HG03439 (cell line): ENCODE measurements around the gene SLC25A29.

Source experiments
- ATAC-seq: cut with Tn5 transposase; IDR thresholded peaks from one replicate; pipeline ENCODE4 v1.9.1; 2021; ENCODE audit warnings: mild to moderate bottlenecking, moderate library complexity; ENCODE audit not compliant: unreplicated experiment

SLC25A29 gene

DNA sequence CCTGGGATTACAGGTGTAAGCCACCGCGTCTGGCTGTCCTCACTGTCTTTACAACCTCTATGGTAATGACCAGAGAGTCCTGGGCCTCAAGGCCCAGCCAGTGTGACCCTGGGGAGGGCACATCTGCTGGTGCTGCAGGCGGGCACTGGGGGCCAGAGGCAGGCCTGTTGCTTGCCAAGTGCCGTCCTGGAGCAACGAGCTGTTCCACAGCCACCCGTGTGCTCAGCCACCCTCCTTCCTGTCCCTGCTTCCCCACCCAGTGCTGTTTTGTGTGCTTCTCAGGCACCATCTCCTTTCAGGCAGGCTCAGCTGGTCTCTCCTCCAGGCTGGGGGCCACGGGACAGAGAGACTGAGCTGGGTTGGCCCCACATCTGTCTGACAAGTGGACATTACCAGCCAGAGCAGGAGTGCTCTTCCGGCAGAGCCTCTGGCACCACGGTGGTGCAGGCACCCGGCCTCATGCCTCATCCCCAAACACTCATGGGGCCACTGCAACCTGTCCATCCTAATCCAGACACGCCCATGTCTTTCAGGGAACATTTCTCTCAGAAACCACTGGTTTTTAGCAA is 25.9 kb upstream of the SLC25A29 start:
- ATAC-seq, result no peak

DNA sequence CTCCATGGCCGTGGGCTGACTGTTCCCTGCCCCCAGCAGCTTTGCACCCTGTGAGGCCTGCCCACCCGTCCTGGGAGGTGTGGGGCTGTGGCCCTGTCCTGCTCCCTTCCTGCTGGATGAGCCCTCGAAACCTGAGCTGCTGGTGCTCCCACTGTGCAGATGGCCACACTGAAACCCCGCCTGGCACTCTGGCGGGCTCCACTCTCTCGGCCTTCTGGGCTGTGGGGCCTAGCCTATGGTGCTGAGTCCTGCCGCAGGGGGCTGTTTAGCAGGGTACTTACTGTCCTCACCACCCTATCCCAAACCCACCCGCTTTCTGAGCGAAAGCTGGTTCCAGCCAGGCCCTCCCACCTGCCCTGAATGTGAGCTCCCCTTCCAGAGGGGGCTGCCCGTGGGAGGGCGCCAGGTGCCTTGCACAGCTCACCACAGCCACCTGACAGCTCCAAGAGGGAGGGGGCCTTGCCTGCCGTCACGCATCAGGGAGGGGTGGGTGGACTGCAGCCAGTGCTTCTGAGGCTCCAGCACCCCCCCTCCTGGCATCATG is 24.2 kb upstream of the SLC25A29 start:
- ATAC-seq, result no peak

DNA sequence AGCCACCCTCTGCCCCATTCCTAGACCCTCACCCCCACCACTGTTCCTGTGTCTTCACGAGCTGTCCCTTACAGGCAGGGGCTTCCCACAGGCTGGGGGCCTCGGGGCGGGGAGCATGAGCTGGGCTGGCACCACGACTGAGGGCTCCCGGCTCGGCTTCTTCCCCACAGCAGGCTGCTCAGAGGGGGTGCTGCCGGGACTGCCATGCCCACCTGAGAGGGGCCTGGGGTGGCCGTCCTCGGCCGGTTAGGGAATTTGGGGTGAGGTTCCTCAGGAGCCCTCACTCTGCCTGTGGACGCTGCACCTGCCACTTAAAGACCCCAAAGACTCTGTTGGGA is 23.7 kb upstream of the SLC25A29 start:
- ATAC-seq, result no peak

DNA sequence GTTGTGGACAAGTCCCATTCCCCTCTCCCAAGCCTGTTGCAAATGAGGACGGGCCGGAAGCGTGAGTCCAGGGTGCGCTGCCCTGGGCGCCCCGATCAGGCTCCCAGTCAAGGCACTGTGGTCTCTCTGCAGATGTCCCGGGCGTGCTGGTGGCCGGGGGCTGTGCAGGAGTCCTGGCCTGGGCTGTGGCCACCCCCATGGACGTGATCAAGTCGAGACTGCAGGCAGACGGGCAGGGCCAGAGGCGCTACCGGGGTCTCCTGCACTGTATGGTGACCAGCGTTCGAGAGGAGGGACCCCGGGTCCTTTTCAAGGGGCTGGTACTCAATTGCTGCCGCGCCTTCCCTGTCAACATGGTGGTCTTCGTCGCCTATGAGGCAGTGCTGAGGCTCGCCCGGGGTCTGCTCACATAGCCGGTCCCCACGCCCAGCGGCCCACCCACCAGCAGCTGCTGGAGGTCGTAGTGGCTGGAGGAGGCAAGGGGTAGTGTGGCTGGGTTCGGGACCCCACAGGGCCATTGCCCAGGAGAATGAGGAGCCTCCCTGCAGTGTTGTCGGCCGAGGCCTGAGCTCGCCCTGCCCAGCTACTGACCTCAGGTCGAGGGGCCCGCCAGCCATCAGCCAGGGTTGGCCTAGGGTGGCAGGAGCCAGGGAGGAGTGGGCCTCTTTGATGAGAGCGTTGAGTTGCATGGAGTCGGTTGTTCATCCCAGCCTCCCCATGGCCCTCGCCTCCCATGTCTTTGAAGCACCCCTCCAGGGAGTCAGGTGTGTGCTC is 23.2 kb upstream of the SLC25A29 start:
- no peak for ATAC-seq

DNA sequence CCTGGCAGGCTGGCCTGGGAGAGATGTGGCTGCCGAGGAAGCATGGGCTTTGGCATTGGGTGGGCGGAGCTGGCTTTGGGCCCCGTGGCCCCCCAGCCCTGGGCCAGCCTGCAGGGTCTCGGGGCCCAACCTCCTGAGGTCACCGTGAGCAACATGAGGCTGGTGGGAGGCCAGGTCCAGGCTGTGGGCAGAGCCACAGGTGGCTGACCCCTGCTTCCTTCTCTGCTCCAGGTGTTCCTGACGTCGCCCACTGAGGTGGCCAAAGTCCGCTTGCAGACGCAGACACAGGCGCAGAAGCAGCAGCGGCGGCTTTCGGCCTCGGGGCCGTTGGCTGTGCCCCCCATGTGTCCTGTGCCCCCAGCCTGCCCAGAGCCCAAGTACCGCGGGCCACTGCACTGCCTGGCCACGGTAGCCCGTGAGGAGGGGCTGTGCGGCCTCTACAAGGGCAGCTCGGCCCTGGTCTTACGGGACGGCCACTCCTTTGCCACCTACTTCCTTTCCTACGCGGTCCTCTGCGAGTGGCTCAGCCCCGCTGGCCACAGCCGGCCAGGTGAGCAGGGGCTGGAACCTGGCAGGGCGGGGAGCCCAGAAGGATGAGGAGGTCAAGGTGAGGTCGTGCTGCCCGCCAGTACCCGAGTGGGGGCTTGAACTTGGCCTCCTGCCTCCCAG is 22.4 kb upstream of the SLC25A29 start:
- ATAC-seq, result no peak

DNA sequence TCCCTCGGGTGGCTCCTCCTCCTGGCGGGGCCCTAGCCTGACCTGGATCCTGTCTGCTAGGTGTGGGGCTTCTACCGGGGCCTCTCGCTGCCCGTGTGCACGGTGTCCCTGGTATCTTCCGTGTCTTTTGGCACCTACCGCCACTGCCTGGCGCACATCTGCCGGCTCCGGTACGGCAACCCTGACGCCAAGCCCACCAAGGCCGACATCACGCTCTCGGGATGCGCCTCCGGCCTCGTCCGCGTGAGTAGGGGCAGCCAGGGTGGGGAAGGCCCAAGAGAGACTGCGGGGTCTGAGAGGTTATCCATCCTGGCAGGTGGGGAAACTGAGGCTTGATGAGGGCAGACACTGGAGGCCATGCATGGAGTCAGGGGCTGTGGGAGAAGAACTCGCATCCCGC is 20.9 kb upstream of the SLC25A29 start:
- ATAC-seq, result no peak

DNA sequence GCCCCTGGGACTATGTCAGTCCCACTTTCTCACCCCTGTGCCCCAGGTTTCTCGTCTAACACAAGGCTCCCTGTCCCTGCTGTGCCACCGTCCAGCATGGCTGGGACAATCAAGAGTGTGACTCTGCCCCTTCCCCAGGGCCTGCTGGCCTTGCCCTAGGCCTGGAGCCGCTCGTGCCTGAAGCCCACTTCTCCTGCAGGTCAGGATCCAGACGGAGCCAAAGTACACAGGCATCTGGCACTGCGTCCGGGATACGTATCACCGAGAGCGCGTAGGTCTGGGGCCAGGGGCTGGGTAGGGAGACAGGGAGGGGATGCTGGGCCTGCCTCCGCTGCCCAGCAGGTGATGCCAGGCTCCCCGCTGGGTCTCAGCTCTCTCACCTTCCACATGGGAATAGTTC is 19.7 kb upstream of the SLC25A29 start:
- ATAC-seq, result no peak

DNA sequence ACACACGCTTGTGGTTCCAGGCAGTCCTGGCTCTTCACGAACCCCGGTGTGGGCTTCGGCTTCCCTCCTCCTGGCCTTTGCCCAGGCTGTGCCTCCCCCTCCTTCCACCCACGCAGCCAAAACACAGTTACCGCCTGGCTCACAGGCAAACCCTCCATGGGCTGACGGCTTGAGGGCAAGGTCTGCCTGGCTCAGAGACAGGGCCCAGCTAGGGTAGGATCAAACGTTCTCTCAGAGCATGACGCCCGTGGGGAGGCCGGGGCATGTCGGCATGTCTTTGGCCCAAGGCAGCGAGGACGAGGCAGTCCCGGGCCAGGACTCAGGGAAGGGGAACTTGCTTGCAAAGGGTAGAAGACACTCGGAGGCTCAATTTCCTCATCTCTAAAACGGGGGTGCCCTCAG is 19.0 kb upstream of the SLC25A29 start:
- no peak for ATAC-seq

DNA sequence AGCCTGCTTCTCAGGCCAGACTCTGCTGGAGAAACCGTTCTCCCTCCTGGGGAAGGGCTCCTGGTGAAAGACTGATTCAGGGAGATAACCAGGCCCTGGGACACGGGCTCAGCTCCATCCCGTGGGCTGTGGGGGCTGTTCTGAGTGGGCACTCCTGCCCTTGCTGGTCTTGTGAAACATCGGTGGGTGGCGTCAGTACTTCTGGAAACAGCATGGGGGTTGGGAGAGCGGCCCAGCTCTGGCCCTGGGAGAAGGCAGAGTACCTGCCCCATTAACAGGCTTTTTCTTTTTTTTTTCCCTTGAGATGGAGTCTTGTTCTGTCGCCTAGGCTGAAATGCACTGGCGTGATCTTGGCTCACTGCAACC is 17.7 kb upstream of the SLC25A29 start:
- ATAC-seq, result no peak

DNA sequence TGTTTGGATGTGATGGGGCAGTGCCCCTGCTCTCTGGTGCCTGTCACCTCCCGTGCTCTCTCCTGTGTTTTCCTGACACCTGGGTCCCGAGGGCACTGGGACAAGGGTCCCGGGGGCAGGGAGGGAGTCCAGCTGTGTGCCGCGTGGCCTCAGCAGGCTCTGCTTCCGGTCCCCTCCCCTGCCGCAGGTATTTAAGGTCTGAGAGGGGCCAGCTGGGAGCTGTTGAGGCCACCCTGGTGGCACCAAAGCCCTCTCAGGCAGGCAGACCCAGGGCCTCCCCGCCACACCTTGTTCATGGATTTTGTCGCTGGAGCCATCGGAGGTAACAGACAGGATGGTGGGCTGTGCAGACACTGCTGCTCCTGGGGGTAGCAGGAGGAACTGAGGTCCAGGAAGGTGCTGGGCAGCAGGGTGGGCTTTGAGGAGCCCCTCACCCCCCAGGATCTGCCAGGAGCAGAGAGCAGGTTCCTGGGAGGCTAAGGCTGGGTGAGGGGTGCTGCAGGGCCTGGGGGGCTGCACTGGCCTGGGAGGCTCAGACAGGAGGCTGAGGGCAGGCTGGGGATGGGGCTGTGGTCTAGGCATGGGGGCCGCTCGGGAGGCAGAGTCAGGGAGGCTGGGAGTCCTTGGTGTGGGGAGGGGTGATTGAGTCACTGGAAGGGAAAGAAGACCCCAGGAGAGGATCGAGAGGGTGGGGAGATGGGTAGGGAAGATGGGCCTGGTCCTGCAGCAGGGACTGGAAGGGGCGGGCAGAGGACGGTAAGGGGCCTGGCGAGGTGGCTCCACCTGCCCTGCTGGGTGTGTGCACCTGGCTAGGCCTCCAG is 17.1 kb upstream of the SLC25A29 start, which contains the start of gene SLC25A47:
Gene SLC25A47, plus strand, starts transcription at position 219 of the 821 bp plus-strand sequence. Its CDS starts 76 bp downstream, at position 295.
- ATAC-seq, result no peak

DNA sequence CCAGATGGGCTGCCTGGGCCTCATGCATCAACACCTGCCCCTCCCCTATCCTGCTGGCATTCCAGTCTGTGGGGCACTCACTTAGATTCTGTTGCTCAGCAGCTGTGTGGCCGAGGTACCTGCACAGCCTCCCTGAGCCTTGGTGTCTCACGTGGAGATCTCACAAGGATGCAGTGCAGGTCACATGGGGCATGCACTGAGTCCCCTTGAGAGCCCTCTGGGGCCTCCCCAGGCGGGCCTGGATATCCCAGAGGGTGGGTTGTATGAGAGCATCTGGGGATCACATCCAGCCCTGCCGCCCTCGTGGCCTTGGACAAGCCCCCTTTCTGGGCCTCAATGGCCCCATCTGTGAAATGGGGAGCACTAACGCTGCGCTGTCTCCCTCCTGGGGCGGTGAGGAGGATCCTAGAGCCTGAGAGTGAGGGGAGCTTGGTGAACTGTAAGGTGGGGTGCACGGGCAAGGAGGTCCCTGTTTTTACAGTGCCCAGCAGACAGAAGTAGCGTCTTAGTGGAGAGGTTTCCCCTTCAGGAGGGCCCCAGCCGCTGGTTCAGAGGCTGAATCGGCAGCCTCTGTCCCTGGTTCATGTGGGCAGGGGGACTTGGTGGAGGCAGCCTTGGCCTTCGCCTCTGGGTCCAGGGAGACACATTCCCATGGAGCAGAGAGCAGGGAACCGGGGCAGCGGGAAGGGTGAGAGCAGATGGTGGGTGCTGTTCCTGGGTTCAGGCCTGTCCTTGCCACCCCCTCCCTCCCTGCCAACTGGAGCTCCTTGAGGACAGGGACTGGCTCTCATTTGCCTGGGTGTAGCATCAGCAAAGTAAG is 16.1 kb upstream of the SLC25A29 start:
- no peak for ATAC-seq

DNA sequence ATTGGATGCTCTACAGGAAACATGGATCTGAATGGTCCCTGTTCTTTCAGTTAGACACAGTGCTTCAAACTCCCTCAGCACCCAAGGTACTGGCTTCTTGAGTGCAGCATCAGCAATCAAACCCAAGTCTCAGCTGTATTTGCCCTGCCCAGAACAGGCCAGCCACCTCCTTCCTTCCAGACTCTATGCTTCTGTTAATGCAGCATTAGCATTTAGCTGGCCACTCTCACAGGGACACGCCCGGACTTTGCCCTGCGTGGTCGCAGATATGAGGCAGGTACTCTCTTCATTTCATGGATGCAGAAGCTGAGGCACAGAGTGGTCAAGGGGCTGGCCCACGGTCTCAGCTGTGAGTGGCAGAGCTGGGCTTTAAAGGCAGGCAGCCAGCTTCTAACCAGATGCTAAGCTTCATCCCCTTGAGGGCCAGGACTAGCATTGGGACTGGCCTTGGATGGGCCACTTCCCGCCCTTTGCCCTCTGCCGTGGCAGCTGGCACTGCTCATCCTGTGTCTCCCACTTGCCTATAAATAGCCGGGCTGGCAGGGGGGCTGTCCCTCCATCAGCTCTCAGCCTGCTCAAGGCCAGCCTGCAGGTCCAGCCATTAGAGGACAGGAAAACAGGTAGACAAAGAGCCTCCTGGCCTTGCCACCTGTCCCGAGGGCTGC is 15.4 kb upstream of the SLC25A29 start:
- ATAC-seq, result no peak

DNA sequence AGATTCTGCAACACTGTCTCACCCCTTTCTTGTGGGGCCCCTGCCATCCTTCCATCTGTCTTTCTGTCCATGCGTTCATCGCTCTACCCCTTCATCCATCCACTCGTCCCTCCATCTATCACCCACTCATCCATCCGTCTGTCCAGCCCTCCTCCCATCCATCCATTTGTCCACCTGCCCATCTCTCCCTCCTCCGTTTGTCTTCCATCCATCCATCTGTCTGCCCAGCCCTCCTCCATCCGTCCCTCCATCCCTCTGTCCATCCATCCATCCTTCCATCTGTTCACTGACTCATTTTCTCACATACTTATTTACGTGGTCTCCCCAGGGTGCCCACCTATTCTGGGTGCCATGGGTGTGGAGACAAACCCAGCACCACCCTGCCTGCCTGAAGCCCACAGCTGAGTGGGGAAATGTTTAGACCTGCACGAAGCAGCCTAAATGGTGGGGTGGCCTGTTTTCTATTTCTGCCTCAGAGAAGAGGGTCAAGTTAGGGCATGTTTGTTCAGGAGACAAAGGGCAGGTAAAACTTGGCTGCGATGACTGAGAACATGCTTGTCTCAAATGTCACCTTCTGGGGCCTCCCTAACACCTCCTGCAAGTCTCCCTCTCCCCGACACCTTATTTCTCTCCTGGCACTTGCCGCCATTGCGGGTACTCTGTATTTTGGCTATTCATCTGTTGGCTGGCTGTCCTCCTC is 14.1 kb upstream of the SLC25A29 start:
- ATAC-seq, result no peak

DNA sequence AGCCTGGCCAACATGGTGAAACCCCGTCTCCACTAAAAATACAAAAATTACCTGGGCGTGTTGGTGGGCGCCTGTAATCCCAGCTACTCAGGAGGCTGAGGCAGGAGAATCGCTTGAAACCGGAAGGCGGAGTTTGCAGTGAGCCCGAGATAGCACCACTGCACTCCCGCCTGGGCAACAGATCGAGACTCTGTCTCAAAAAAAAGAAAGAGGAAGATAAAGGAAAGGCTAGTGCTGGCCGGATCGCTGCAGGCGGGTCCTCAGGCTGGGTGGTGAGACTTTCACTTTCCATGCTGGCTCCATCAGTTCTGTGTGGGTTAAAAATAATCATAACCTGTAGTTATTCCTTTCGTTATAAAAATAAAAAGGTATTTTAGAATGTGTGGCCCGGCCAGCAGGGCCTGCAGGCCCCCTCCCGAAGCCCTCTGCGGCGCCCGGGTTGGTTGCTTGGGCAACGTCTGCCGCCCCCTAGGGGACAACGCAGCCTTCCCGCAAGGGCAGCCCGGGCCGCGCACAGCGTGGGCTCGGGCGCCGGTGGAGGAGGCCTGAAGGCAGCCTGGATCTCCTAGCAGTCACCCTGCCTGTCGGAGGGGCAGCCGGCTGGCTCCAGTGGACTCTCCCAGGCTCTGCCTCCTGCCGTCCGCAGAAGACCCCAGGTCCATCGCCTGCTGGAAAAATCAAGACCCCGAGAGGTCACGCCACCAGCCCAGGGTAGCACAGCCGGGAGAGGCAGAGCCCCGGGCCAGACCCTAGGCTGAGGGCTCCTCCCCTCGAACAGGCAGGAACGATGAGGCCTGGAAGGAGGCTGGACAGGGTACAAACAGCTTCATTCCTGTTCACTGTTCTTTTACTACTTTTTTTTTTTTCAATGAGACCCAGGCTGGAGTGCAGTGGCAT is 11.9 kb upstream of the SLC25A29 start:
- peak; percentile 75 for ATAC-seq

DNA sequence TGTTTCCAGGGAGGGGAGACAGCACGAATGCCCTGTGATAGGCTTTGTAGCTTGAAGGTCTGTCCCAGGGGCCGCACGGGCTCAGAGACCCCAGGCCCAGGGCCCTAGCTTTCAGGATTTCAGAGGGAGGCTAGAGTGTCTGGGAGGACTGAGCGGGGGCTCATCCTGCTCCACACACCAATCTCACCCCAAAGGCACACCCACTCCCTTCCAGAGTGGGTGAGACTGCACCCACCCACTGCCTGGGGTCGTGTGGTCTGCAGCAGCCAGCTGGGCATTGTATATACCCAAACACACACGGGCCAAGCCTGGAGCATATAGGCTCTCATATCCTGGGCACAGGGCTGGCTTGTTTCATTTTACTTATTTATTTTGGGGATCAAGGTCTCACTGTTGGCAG is 11.1 kb upstream of the SLC25A29 start:
- ATAC-seq, result no peak

DNA sequence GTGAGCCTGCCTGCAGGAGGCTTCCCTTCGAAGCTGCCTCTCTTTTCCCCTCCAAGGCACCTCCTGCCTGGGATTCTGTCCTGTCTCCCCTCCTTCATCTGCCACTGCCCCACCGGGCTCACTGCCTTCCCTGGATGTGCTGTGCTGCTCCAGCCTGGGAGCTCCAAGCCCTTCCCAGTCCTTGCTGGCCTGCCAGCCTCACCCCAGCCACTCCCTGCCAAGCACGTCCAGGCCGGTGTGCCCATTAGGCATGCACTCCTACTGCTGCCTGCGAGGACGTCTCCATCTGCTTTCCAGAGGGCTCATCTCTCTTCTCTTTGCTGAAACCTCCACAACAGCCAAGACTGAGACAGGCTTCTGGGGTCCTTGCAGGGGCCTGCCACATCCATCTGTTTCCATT is 8.5 kb upstream of the SLC25A29 start:
- ATAC-seq, result no peak

DNA sequence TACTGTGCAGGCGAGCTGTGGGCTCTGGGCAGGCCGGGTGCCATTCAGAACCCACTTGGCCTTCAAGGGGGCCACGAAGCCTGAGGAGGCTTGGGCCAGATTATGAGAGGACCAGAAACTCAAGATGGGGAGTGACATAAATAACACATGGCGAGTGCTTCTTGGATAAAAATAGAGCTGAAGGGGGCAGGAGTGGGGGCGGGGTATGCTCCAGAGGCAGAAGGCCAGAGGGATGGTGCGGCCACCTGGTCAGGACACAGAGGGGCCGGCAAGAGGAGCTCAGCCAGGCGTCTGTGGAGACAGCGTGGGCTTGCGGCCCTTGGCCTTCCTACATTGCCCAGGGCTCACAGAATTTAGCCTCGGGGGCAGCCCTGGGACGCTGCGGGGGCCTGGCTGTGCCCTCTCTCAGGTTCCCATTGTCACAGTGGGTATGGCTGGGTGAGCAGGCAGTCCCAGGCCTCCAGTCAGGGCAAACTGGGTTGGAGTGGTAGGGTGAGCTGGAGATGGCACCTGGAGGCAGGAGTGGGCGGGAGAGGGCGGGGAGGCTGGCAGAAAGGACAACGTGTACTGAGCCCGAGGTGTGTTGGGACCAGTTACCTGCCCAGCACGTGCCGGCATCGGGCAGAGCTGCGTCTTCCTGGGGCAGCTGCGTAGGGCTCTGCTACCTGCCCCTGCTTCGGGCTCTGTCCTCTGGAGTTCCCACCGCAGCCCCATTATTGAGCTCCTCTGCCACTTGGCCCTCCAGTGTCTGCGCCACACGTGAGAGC is 7.4 kb upstream of the SLC25A29 start:
- ATAC-seq, result no peak
